Limb (tissue), 2 donors: ENCODE measurements around the gene KANK3.
"Not testable (repeated sequence)": the region's sequence is repeated elsewhere in the genome, so short reads cannot be mapped to it uniquely, and the experiment has no call there.

Experiments
- DNase-seq, 2 donors: peaks; one replicate each; pipeline ENCODE4 v3.0.0-alpha.2; 2016; ENCODE audit errors: extremely low spot score in 2 of 2

Gene KANK3

GRCh38 chr19:8342684-8343482 lies at the start of gene KANK3:
TSS of gene KANK3 (minus strand) at chr19:8343262. CDS start at chr19:8337828, 5,434 bp downstream.
- peak; percentile 63 to 86 for DNase-seq

GRCh38 chr19:8392017-8392591 lies 49.0 kb upstream of the KANK3 start:
- no peak for DNase-seq

GRCh38 chr19:8391198-8392016 lies 48.3 kb upstream of the KANK3 start:
- DNase-seq: peak in 1 of 2 donors; percentile 35

GRCh38 chr19:8390617-8390981 lies 47.5 kb upstream of the KANK3 start:
- DNase-seq: peak; percentile 89 to 99

- peak; percentile 99 to 100 for DNase-seq
Measured at GRCh38 chr19:8389891-8390616, 47.0 kb upstream of the KANK3 start, which contains the start of gene RAB11B. TSS of gene RAB11B (plus strand) at chr19:8390360. CDS start at chr19:8390417, 57 bp downstream.

GRCh38 chr19:8388612-8388958 lies 45.5 kb upstream of the KANK3 start:
- no peak for DNase-seq

- DNase-seq: no peak
Measured at GRCh38 chr19:8387688-8388611, 44.9 kb upstream of the KANK3 start.

- no peak for DNase-seq
Measured at GRCh38 chr19:8386990-8387389, 43.9 kb upstream of the KANK3 start.

GRCh38 chr19:8386419-8386818 lies 43.4 kb upstream of the KANK3 start:
- not testable (repeated sequence) for DNase-seq

GRCh38 chr19:8385566-8385965 lies 42.5 kb upstream of the KANK3 start:
- not testable (repeated sequence) for DNase-seq

GRCh38 chr19:8385103-8385502 lies 42.0 kb upstream of the KANK3 start:
- not testable (repeated sequence) for DNase-seq

GRCh38 chr19:8384569-8384968 lies 41.5 kb upstream of the KANK3 start:
- DNase-seq: not testable (repeated sequence)

GRCh38 chr19:8379156-8379891 lies 36.3 kb upstream of the KANK3 start:
- not testable (repeated sequence) for DNase-seq

- no peak for DNase-seq
Measured at GRCh38 chr19:8377598-8377997, 34.5 kb upstream of the KANK3 start.

GRCh38 chr19:8376373-8376974 lies 33.4 kb upstream of the KANK3 start:
- DNase-seq: not testable (repeated sequence)

GRCh38 chr19:8375766-8376165 lies 32.7 kb upstream of the KANK3 start:
- DNase-seq: not testable (repeated sequence)

- DNase-seq: no peak
Measured at GRCh38 chr19:8373867-8374813, 31.1 kb upstream of the KANK3 start.
